Activated CD4-positive, alpha-beta T cell treated with anti-CD3 and anti-CD28 coated beads, Interleukin-2, amount 50 U/mL, for 4 hours (primary cell): ENCODE data around the gene SCARF1.

ENCODE experiments used
- DNase-seq, 2 experiments: peaks; one replicate each; pipeline ENCODE4 v3.0.0-alpha.2; 2020

SCARF1 gene

GRCh38 chr17:1648173-1648962 is 2.8 kb upstream of the SCARF1 start:
- DNase-seq = no peak

GRCh38 chr17:1647802-1648171 is 2.3 kb upstream of the SCARF1 start:
- DNase-seq = no peak

GRCh38 chr17:1646199-1646875 is 805 bp upstream of the SCARF1 start:
- no peak for DNase-seq

GRCh38 chr17:1644493-1645206 is 882 bp downstream of the SCARF1 start:
- peak; percentile 31 to 37 for DNase-seq

- DNase-seq = no peak
These were observed 1.5 kb downstream of the SCARF1 start for GRCh38 chr17:1643999-1644492.

- DNase-seq = peak; percentile 47 to 59
These were observed 2.1 kb downstream of the SCARF1 start for GRCh38 chr17:1643293-1643998.

- DNase-seq = no peak
These were observed 4.5 kb downstream of the SCARF1 start for GRCh38 chr17:1641065-1641403.

- no peak for DNase-seq
These were observed 5.0 kb downstream of the SCARF1 start for GRCh38 chr17:1640329-1641064.

GRCh38 chr17:1639549-1640180 is 5.9 kb downstream of the SCARF1 start:
- no peak for DNase-seq

- DNase-seq = no peak
These were observed 6.8 kb downstream of the SCARF1 start for GRCh38 chr17:1638624-1639300.

GRCh38 chr17:1638171-1638590 is 7.4 kb downstream of the SCARF1 start:
- DNase-seq = no peak

- DNase-seq = no peak
These were observed 8.7 kb downstream of the SCARF1 start for GRCh38 chr17:1636732-1637285.

- no peak for DNase-seq
These were observed 9.7 kb downstream of the SCARF1 start for GRCh38 chr17:1635675-1636465.

GRCh38 chr17:1634841-1635650 is 10.5 kb downstream of the SCARF1 start:
- no peak for DNase-seq

- DNase-seq = no peak
These were observed 14.9 kb downstream of the SCARF1 start for GRCh38 chr17:1630662-1631061.

GRCh38 chr17:1629504-1630310 is 15.8 kb downstream of the SCARF1 start:
- DNase-seq = peak; percentile 64 to 68

GRCh38 chr17:1628856-1629503 is 16.6 kb downstream of the SCARF1 start:
- peak; percentile 78 to 81 for DNase-seq
